Neural cell (in vitro differentiated cells): ENCODE data around the gene LRP8. TPM values are rescaled to one million over a fixed set of nuclear protein-coding genes. Genes with fewer than 3 reads are reported as not detected.

Experiments used
- H2AFZ ChIP-seq: fragments of 200-600, 300-800 bp; sonication (generic), shearing (Covaris generic); 2 replicates; pipeline ENCODE4 v1.6.0; 2014; ENCODE audit warnings: low read depth, mild to moderate bottlenecking, antibody characterized with exemption, low read length, moderate library complexity
- H3F3A ChIP-seq: fragments of 200-600 bp; shearing (Covaris generic); 2 replicates; pipeline ENCODE4 v1.6.1; 2016; ENCODE audit warnings: mild to moderate bottlenecking, moderate library complexity, mixed read lengths, antibody characterized with exemption, low read length; ENCODE audit not compliant: insufficient read depth, poor library complexity, severe bottlenecking
- H3K27ac ChIP-seq: fragments of 200-600, 300-800 bp; sonication (generic), shearing (Covaris generic); 2 replicates; pipeline ENCODE4 v1.5.1; 2014; ENCODE audit warnings: mild to moderate bottlenecking, low read length, moderate library complexity
- H3K27me3 ChIP-seq: fragments of 300-800, 200-600 bp; sonication (generic), shearing (Covaris generic); 2 replicates; pipeline ENCODE4 v1.6.0; 2014; ENCODE audit warnings: mild to moderate bottlenecking, low read depth, low read length, moderate library complexity; ENCODE audit not compliant: insufficient read depth
- H3K36me3 ChIP-seq: fragments of 300-800, 200-600 bp; sonication (generic), shearing (Covaris generic); 2 replicates; pipeline ENCODE4 v1.5.1; 2014; ENCODE audit warnings: mild to moderate bottlenecking, antibody characterized with exemption, low read length, moderate library complexity; ENCODE audit not compliant: insufficient read depth
- H3K4me2 ChIP-seq: fragments of 300-800, 200-600 bp; sonication (generic), shearing (Covaris generic); 2 replicates; pipeline ENCODE4 v1.6.0; 2014; ENCODE audit warnings: mild to moderate bottlenecking, low read length
- H3K4me3 ChIP-seq: fragments of 300-800, 200-600 bp; sonication (generic), shearing (Covaris generic); 2 replicates; pipeline ENCODE4 v1.5.1; 2014; ENCODE audit warnings: mild to moderate bottlenecking, low read length, moderate library complexity
- H3K79me2 ChIP-seq: fragments of 200-600 bp; shearing (Covaris generic); replicated peaks from 2 replicates; pipeline ENCODE4 v1.6.0; 2014; ENCODE audit warnings: mild to moderate bottlenecking, low read length, moderate library complexity; ENCODE audit not compliant: insufficient read depth
- H3K9ac ChIP-seq: fragments of 300-800, 200-600 bp; sonication (generic), shearing (Covaris generic); 2 replicates; pipeline ENCODE4 v1.6.1; 2016; ENCODE audit warnings: mild to moderate bottlenecking, low read length, mixed read lengths
- H3K9me2 ChIP-seq: fragments of 200-600 bp; shearing (Covaris generic); 2 replicates; pipeline ENCODE4 v1.6.1; 2016; ENCODE audit warnings: mild to moderate bottlenecking, low read length, mixed read lengths; ENCODE audit not compliant: insufficient read depth
- H3K9me3 ChIP-seq: fragments of 200-600, 300-800 bp; sonication (generic), shearing (Covaris generic); 2 replicates; pipeline ENCODE4 v1.6.1; 2016; ENCODE audit warnings: mild to moderate bottlenecking, mixed run types, low read length, moderate library complexity, mixed read lengths
- H4K20me1 ChIP-seq: fragments of 200-600 bp; shearing (Covaris generic); 2 replicates; pipeline ENCODE4 v1.6.1; 2016; ENCODE audit warnings: mild to moderate bottlenecking, mixed run types; ENCODE audit not compliant: insufficient read depth
- CTCF ChIP-seq: fragments of 450-650 bp; IDR thresholded peaks from 2 replicates; pipeline ENCODE4 v1.5.1; 2014; ENCODE audit warnings: antibody characterized with exemption, mild to moderate bottlenecking, moderate library complexity; ENCODE audit not compliant: poor library complexity, severe bottlenecking
- EP300 ChIP-seq: fragments of 450-650 bp; conservative IDR thresholded peaks from 2 replicates; pipeline ENCODE4 v1.6.1; 2014; ENCODE audit warnings: antibody characterized with exemption, mild to moderate bottlenecking, moderate library complexity; ENCODE audit not compliant: poor library complexity, severe bottlenecking
- EZH2 ChIP-seq: fragments of 200-600, 300-800 bp; shearing (Covaris generic), sonication (generic); IDR thresholded peaks from 2 replicates; pipeline ENCODE4 v1.6.1; 2014; ENCODE audit warnings: antibody characterized with exemption, low read length, borderline replicate concordance, mild to moderate bottlenecking; ENCODE audit not compliant: insufficient read depth, poor library complexity, severe bottlenecking
- MXI1 ChIP-seq: fragments of 450-650 bp; conservative IDR thresholded peaks from 2 replicates; pipeline ENCODE4 v1.6.1; 2014; ENCODE audit warnings: antibody characterized with exemption, mild to moderate bottlenecking; ENCODE audit not compliant: poor library complexity, severe bottlenecking
- POLR2AphosphoS5 ChIP-seq: IDR thresholded peaks from 2 replicates; pipeline ENCODE4 v1.6.1; 2012
- RAD21 ChIP-seq: fragments of 450-650 bp; conservative IDR thresholded peaks from 2 replicates; pipeline ENCODE4 v1.6.1; 2014; ENCODE audit warnings: antibody characterized with exemption, mild to moderate bottlenecking, moderate library complexity
- REST ChIP-seq: IDR thresholded peaks from 2 replicates; pipeline ENCODE4 v1.6.1; 2012; ENCODE audit warnings: borderline replicate concordance
- SMC3 ChIP-seq: fragments of 450-650 bp; conservative IDR thresholded peaks from 2 replicates; pipeline ENCODE4 v1.6.1; 2014; ENCODE audit warnings: antibody characterized with exemption, mild to moderate bottlenecking, moderate library complexity; ENCODE audit not compliant: poor library complexity
- TAF1 ChIP-seq: IDR thresholded peaks from 2 replicates; pipeline ENCODE4 v1.6.1; 2012; ENCODE audit warnings: low read depth
- polyA plus RNA-seq: library from polyadenylated mRNA; depleted of rRNA; stranded (reverse); fragments of >200 nt; gene quantifications from 2 replicates; pipeline ENCODE4 v1.2.3, GENCODE V29; 2014

Gene LRP8
- polyA plus RNA-seq, 1 donor from 2014 or later: 65.8 TPM

GRCh38 chr1:53334781-53335180 is 6.9 kb upstream of the LRP8 start:
- H3K4me2 ChIP-seq: no peak overlapping the region
- H3K9me3 ChIP-seq: no peaks in the 10 kb centered on the region
- no peaks in the 10 kb centered on the region for H4K20me1 ChIP-seq
- H3K4me3 ChIP-seq: no peak overlapping the region
- H3K36me3 ChIP-seq: no peaks in the 10 kb centered on the region
- no peak for TF ChIP-seq SMC3
- no peak for TF ChIP-seq REST
- no peak for TF ChIP-seq TAF1
- no peak for TF ChIP-seq RAD21
- TF ChIP-seq EP300: no peak
- TF ChIP-seq CTCF: no peak
- TF ChIP-seq EZH2: no peak
- TF ChIP-seq MXI1: no peak
- TF ChIP-seq POLR2AphosphoS5: no peak
- no peaks in the 10 kb centered on the region for H3K9me2 ChIP-seq
- H3F3A ChIP-seq: no peaks in the 10 kb centered on the region
- H3K9ac ChIP-seq: no peak overlapping the region
- no peak overlapping the region for H2AFZ ChIP-seq
- no peak overlapping the region for H3K27ac ChIP-seq
- H3K27me3 ChIP-seq: no peaks in the 10 kb centered on the region
- H3K79me2 ChIP-seq: no peaks in the 10 kb centered on the region

GRCh38 chr1:53334312-53334711 is 6.4 kb upstream of the LRP8 start:
- TF ChIP-seq EZH2 (no peak), RAD21 (no peak), CTCF (no peak), POLR2AphosphoS5 (no peak), REST (no peak), SMC3 (no peak), EP300 (no peak), TAF1 (no peak), MXI1 (no peak)
- H3K79me2 ChIP-seq: no peaks in the 10 kb centered on the region
- no peaks in the 10 kb centered on the region for H4K20me1 ChIP-seq
- H3K27me3 ChIP-seq: no peaks in the 10 kb centered on the region
- H3K9me2 ChIP-seq: no peaks in the 10 kb centered on the region
- H3K4me3 ChIP-seq: no peak overlapping the region
- H3K9me3 ChIP-seq: no peaks in the 10 kb centered on the region
- H3K4me2 ChIP-seq: no peak overlapping the region
- no peak overlapping the region for H3K9ac ChIP-seq
- H3K27ac ChIP-seq: no peak overlapping the region
- no peaks in the 10 kb centered on the region for H3F3A ChIP-seq
- no peak overlapping the region for H2AFZ ChIP-seq
- no peaks in the 10 kb centered on the region for H3K36me3 ChIP-seq
